GM04504 (cell line): ENCODE data around the gene ANXA8L1.
"Not testable (repeated sequence)": the region's sequence is repeated elsewhere in the genome, so short reads cannot be mapped to it uniquely, and the experiment has no call there.

Source experiments
- DNase-seq: peaks from one replicate; pipeline ENCODE4 v3.0.0-alpha.2; 2012; ENCODE audit warnings: low read depth

Gene ANXA8L1

GRCh38 chr10:46398212-46398886 is 22.8 kb downstream of the ANXA8L1 start:
- not testable (repeated sequence) for DNase-seq

GRCh38 chr10:46409556-46409955 is 34.0 kb downstream of the ANXA8L1 start:
- DNase-seq: not testable (repeated sequence)

- DNase-seq: not testable (repeated sequence)
These were observed 35.5 kb downstream of the ANXA8L1 start for GRCh38 chr10:46411123-46411522.

DNA sequence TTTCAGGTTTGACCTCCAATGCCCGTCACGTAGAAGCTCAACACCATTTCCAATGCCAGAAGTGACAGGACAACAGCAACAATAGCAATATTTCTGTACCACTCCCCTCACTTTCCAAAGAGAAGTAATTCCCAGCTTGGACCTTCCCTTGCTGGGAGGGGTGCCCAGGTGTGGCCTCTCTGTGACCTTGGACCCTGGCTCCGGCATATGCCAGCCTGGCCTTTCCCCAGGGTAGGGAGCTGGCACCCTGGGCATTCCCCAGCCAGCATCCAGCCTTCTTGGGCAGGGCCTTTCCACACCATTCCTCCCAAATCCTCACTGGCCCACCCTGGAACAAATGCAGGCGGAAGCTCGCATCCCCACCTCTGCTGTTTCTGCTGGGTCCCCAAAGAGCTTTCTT is 37.1 kb downstream of the ANXA8L1 start:
- not testable (repeated sequence) for DNase-seq

DNA sequence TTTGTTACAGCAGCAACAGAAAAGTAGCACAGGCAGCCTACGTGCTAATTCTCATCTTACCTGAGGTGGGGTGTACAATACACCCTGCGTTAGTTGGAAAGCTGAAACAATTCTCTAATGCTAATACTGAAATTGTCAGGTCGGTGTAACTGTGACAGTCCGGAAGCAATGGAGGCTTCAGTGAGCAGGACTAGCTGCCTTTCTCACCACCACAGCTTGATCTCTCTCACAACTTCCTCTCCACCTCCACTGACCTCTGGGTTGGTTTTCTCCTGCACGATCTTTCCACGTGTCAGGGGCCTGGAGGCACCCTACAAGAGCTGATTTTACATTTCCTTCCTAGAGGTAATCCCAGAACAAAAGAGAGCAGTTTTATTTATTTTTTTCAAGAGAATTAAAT is 39.7 kb downstream of the ANXA8L1 start:
- not testable (repeated sequence) for DNase-seq

- DNase-seq: not testable (repeated sequence)
These were observed 42.7 kb downstream of the ANXA8L1 start for GRCh38 chr10:46418283-46418682.

DNA sequence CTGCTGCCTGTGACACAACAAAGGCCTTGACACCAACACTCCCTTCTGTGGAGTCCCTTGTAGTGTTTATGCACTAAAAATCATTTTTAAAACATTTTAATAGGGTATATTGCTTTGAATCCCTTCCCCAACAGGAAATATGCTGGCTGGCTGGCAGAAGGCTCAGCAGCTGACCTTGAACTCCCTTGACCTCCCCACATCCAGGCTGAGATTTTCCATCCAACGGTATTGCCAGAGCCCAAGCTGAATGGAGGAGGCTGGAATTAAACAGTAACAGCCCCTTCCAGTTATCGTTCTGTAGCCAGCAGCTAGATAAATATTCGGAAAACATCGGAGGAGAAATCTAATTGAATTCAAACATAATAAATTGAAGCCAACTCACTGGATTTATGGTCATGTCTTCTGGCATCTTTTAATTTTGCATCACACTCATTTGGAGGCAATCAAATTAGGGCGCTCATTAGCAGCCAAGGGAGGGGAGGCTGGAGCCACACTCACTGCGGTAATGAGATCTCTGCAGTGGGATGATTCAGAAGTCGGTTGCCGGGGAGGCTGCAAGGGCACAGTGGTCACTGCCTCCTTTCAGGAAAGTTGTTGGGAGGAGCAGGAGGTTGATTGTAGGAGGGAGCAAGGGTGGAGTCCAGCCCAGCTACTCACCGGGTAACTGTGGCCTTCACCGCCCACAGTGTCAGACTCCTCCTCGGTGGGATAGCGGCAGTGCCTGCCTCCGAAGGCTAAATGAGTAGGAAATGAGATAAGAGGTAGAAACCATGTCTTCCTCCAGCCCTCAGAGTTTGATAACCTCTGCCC is 44.2 kb downstream of the ANXA8L1 start:
- not testable (repeated sequence) for DNase-seq

DNA sequence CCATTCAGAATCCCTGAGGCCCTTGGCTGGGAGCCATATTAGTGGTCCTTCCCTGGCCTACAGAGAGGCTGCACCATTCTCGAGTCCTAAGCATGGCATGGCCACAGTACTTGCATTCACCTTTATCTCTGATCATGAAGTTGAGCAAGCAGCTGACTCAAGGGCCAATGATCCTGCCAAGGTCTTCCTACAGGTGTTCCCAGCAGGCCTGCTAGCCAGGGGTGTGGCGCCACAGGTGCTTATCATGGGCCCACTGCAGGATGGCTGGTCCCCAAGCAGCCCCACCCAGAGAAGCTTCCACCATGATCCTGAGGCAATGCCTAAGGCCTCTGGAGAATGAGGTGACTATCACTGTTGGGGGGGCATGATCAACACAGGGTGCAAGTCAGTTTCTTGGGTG is 48.0 kb downstream of the ANXA8L1 start:
- not testable (repeated sequence) for DNase-seq

GRCh38 chr10:46440942-46441341 is 65.4 kb downstream of the ANXA8L1 start:
- not testable (repeated sequence) for DNase-seq
